Smooth muscle cell (in vitro differentiated cells): ENCODE data around the gene SLC1A4. TPM values are rescaled to one million over a fixed set of nuclear protein-coding genes. Genes with fewer than 3 reads are reported as not detected.
"Not testable (repeated sequence)": the region's sequence is repeated elsewhere in the genome, so short reads cannot be mapped to it uniquely, and the experiment has no call there.

ENCODE experiments used
- DNase-seq: peaks from one replicate; lab custom pipeline; 2025; ENCODE audit not compliant: unreplicated experiment; lab: John Stamatoyannopoulos, UW
- H2AFZ ChIP-seq: fragments of 200-600 bp; sonication (generic); 2 replicates; pipeline ENCODE4 v1.6.0; 2016; ENCODE audit warnings: antibody characterized with exemption, low read depth, mild to moderate bottlenecking
- H3F3A ChIP-seq: fragments of 200-600 bp; sonication (generic); 2 replicates; pipeline ENCODE4 v1.6.0; 2017; ENCODE audit warnings: antibody characterized with exemption, low read depth
- H3K27ac ChIP-seq: fragments of 200-600 bp; sonication (generic); 2 replicates; pipeline ENCODE4 v1.5.1; 2016; ENCODE audit warnings: low read depth, mild to moderate bottlenecking
- H3K27me3 ChIP-seq: fragments of 200-600 bp; sonication (generic); 2 replicates; pipeline ENCODE4 v1.6.1; 2016; ENCODE audit warnings: low read depth, mild to moderate bottlenecking
- H3K36me3 ChIP-seq: fragments of 200-600 bp; sonication (generic); 2 replicates; pipeline ENCODE4 v1.5.1; 2016; ENCODE audit warnings: low read depth
- H3K4me1 ChIP-seq: fragments of 200-600 bp; sonication (generic); 2 replicates; pipeline ENCODE4 v1.5.1; 2016; ENCODE audit warnings: low read depth
- H3K4me2 ChIP-seq: fragments of 200-600 bp; sonication (generic); 2 replicates; pipeline ENCODE4 v1.6.0; 2016; ENCODE audit warnings: mild to moderate bottlenecking
- H3K4me3 ChIP-seq: fragments of 200-600 bp; sonication (generic); 2 replicates; pipeline ENCODE4 v1.5.1; 2016; ENCODE audit warnings: mild to moderate bottlenecking
- H3K79me2 ChIP-seq: fragments of 200-600 bp; sonication (generic); 2 replicates; pipeline ENCODE4 v1.6.0; 2016; ENCODE audit warnings: low read depth, mild to moderate bottlenecking
- H3K9ac ChIP-seq: fragments of 200-600 bp; sonication (generic); 2 replicates; pipeline ENCODE4 v1.6.0; 2016; ENCODE audit warnings: low read depth
- H3K9me3 ChIP-seq: fragments of 200-600 bp; sonication (generic); replicated peaks from 2 replicates; pipeline ENCODE4 v1.5.1; 2016; ENCODE audit warnings: low read depth
- H4K20me1 ChIP-seq: fragments of 200-600 bp; sonication (generic); 2 replicates; pipeline ENCODE4 v1.6.0; 2016; ENCODE audit warnings: low read depth
- WGBS: methylation state at CpG from one replicate; pipeline ENCODE4 v1.1.7; 2016; ENCODE audit warnings: low lambda C conversion rate; 5-methylcytosine and 5-hydroxymethylcytosine counted together
- polyA plus RNA-seq: library from polyadenylated mRNA; unstranded; fragments of >200 nt; fragmentation: Nextera tagmentation; extraction: Ambion mirVana; gene quantifications from 2 replicates; pipeline ENCODE4 v1.2.1, GENCODE V29; 2016
- total RNA-seq: library from RNA; depleted of rRNA; stranded (reverse); fragments of >200 nt; gene quantifications from 2 replicates; pipeline ENCODE4 v1.2.3, GENCODE V29; 2014
- TF ChIP-seq, protein P1 (sequence below): fragments of 200-600 bp; sonication (generic); IDR thresholded peaks from 2 replicates; pipeline ENCODE4 v1.5.1; 2017; ENCODE audit warnings: borderline replicate concordance, mild to moderate bottlenecking, antibody characterized with exemption; ENCODE audit not compliant: insufficient read depth, poor library complexity, severe bottlenecking

Gene SLC1A4
- total and polyA plus RNA-seq, 2 experiments from 2014 or later: 14.2 to 16.9 TPM

DNA sequence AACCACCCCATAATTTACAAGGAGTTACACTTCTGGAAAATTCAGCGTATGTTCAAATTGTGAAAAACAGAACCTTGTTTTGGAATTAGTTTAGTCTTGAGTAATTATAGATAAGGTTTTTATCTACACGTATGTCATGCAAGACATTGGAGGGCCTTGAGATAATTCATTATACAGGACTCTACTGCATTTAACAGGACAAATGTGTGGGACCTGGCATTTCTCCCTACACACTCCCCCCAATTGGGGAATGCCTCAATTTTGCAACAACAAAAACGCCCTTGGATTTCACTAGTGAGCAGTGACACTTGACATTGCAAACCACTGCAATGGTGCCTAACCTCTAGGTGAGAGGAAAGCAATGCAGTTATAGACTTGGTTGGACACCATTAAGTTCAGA lies 11.4 kb downstream of the SLC1A4 start:
- no peaks in the 10 kb centered on the region for H3K9me3 ChIP-seq
- H3K4me1 ChIP-seq: no peaks in the 10 kb centered on the region
- no peaks in the 10 kb centered on the region for H3K36me3 ChIP-seq
- DNase-seq: no peak
- H3K79me2 ChIP-seq: peaks cover 5% of the 10 kb centered on the region
- no peak overlapping the region for H3K9ac ChIP-seq
- H3K27me3 ChIP-seq: no peaks in the 10 kb centered on the region
- no peak overlapping the region for H3K4me2 ChIP-seq
- H3K4me3 ChIP-seq: no peak overlapping the region
- H3K27ac ChIP-seq: no peak overlapping the region
- WGBS: 29% methylated on average over 3 of the region's 3 CpGs
- H4K20me1 ChIP-seq: peaks cover 36% of the 10 kb centered on the region
- TF ChIP-seq, protein P1, sequence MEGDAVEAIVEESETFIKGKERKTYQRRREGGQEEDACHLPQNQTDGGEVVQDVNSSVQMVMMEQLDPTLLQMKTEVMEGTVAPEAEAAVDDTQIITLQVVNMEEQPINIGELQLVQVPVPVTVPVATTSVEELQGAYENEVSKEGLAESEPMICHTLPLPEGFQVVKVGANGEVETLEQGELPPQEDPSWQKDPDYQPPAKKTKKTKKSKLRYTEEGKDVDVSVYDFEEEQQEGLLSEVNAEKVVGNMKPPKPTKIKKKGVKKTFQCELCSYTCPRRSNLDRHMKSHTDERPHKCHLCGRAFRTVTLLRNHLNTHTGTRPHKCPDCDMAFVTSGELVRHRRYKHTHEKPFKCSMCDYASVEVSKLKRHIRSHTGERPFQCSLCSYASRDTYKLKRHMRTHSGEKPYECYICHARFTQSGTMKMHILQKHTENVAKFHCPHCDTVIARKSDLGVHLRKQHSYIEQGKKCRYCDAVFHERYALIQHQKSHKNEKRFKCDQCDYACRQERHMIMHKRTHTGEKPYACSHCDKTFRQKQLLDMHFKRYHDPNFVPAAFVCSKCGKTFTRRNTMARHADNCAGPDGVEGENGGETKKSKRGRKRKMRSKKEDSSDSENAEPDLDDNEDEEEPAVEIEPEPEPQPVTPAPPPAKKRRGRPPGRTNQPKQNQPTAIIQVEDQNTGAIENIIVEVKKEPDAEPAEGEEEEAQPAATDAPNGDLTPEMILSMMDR: no peak
- H2AFZ ChIP-seq: no peak overlapping the region
- peaks cover 3% of the 10 kb centered on the region for H3F3A ChIP-seq

DNA sequence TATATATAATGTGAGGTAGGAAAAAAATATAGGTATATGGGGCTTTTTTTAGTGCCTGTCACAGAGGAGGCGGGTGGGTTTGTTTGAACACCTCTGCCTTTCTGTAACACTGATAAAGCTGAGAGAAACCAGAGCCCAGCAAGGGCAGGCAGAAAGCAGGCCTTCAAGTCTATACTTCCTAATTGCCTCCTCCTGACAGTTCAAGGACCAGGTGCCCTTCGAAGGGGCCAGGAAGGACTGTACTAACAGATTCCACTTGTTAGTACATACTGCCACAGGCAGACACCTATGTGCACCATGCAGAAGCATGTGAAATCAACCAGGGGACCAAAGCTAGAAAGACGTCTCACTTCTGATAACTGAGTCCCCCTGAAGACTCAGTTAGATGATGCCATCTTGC lies 13.8 kb downstream of the SLC1A4 start:
- H3K36me3 ChIP-seq: no peaks in the 10 kb centered on the region

DNA sequence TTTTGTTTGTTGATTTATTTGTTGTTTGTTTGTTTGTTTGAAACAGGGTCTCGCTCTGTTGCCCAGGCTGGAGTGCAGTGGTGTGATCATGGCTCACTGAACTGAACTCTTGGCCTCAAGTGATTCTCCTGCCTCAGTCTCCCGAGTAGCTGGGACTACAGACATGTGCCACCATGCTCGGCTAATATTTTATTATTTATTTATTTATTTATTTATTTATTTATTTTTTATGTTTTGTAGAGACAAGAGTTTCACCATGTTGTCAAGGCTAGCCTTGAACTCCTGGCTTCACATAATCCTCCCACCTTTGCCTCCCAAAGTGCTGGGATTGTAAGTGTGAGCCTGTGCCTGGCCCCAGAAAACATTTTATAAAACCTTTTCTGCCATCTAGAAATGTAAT lies 15.0 kb downstream of the SLC1A4 start:
- not testable (repeated sequence) for H3K79me2 ChIP-seq, H3K27ac ChIP-seq, H3K4me3 ChIP-seq, H3K27me3 ChIP-seq, H3F3A ChIP-seq, H4K20me1 ChIP-seq, H3K9ac ChIP-seq, H3K36me3 ChIP-seq, H3K4me2 ChIP-seq, H3K9me3 ChIP-seq, H2AFZ ChIP-seq, H3K4me1 ChIP-seq, DNase-seq
- 99% methylated on average over 3 of the region's 3 CpGs for WGBS

More for the DNA sequence above, 13.8 kb downstream of the SLC1A4 start:
- no peaks in the 10 kb centered on the region for H3F3A ChIP-seq
- TF ChIP-seq, protein P1: no peak
- no peak overlapping the region for H3K4me3 ChIP-seq
- no peak for DNase-seq
- no peaks in the 10 kb centered on the region for H3K79me2 ChIP-seq
- peaks cover 13% of the 10 kb centered on the region for H4K20me1 ChIP-seq
- H2AFZ ChIP-seq: no peak overlapping the region
- H3K4me1 ChIP-seq: no peaks in the 10 kb centered on the region
- no peak overlapping the region for H3K9ac ChIP-seq
- H3K4me2 ChIP-seq: no peak overlapping the region
- no peaks in the 10 kb centered on the region for H3K27me3 ChIP-seq
- WGBS: 91% methylated on average over 3 of the region's 3 CpGs
- H3K27ac ChIP-seq: no peak overlapping the region
- no peaks in the 10 kb centered on the region for H3K9me3 ChIP-seq

DNA sequence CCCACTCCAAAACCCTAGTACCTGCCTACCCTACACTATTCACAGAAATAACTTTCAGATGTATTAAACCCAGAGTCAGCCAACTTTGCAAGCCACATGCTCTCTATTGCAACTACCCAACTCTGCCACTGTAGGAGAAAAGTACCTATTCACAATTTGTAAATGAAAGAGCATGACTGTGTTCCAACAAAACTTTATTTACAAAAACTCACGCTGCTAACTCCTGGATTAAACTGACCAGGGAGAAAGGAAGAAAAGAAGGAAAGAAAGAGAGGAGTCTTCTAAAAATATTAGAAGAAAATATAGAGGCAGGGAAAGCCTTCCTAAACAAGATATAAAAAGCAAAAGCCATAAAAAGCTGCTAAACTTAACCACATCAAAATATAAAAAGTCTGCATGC lies 24.6 kb downstream of the SLC1A4 start:
- no peak for DNase-seq
- H3K9ac ChIP-seq: no peak overlapping the region
- no peaks in the 10 kb centered on the region for H3K79me2 ChIP-seq
- no peak overlapping the region for H3K4me3 ChIP-seq
- H3K4me2 ChIP-seq: no peak overlapping the region
- no peak overlapping the region for H3K27ac ChIP-seq
- no peaks in the 10 kb centered on the region for H3K27me3 ChIP-seq
- 57% methylated on average over 1 of the region's 1 CpG for WGBS
- no peaks in the 10 kb centered on the region for H3K9me3 ChIP-seq
- TF ChIP-seq, protein P1: no peak
- H3K36me3 ChIP-seq: no peaks in the 10 kb centered on the region
- H3F3A ChIP-seq: no peaks in the 10 kb centered on the region
- H3K4me1 ChIP-seq: no peaks in the 10 kb centered on the region
- H4K20me1 ChIP-seq: no peaks in the 10 kb centered on the region
- H2AFZ ChIP-seq: no peak overlapping the region
